Islet of Langerhans (tissue), 1 donor: ENCODE data around the gene LCE6A.

ENCODE experiments used
- FAIRE-seq: peaks from one replicate; lab custom pipeline; 2011; peaks lifted over from hg19 to GRCh38; lab: Jason Lieb, UNC

The LCE6A gene, protein sequence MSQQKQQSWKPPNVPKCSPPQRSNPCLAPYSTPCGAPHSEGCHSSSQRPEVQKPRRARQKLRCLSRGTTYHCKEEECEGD

DNA sequence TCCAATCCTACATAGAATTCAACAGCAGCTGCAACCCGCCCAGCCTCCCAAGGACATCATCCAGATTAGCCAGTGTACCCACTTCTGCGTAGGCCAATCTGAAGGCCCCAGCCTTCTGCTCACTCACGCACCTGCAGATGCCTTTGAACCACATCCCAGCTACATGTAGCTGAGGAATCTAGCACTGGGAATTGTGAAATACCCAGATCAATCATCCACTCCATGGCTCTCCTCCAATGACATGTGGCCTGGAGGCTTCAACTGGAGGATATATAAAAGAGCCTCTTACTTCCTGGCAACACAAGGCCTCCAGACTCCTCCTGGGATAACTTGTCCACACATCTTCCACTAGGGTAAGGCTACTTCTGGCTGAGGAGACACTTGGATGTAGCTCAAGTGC, at the start of gene LCE6A:
TSS of gene LCE6A (plus strand) at position 301 of the 400 bp plus-strand sequence. CDS start 665 bp downstream, outside the sequence.
- no peak for FAIRE-seq

DNA sequence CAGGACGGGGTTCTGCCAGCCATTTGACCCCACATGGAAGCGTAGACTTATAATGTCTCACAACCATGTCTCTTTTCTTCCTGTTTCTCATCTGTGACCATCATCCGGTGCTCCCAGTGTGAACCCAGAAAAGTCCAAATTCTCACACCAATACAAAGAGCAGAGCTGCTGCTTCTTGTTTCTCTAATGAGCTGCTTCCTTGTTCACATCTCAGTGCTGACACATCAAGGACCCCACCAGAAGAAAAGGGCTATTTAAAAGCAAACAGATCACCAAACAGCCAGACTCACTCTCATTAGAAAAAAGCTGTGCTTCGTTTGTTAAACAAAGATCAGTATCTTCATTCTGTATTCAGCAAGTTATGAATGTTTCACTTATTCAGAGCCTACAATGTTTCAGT, 47.0 kb upstream of the LCE6A start:
- no peak for FAIRE-seq

DNA sequence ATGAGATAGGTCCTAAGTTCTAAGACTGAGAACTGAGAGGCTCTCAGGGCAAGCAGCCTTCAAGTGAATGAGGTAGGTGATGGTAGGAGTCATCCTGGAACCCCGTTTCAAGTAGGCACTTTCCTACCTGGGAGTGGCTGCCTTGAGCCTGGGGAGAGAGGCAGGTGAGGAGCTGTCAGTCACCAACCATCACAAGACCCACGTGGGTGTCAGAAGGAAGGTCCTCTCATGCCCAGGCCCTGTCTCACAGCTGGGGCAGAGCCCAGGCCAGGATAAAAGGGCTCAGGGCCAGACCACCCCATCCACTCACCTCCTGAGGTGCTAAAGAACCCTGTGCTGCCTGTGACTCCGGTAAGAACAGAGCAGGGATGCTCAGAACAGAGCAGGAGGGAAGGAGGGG, 46.2 kb upstream of the LCE6A start, which contains the start of gene LCE1D:
TSS of gene LCE1D (plus strand) at position 301 of the 400 bp plus-strand sequence. CDS start 1,074 bp downstream, outside the sequence.
- no peak for FAIRE-seq

DNA sequence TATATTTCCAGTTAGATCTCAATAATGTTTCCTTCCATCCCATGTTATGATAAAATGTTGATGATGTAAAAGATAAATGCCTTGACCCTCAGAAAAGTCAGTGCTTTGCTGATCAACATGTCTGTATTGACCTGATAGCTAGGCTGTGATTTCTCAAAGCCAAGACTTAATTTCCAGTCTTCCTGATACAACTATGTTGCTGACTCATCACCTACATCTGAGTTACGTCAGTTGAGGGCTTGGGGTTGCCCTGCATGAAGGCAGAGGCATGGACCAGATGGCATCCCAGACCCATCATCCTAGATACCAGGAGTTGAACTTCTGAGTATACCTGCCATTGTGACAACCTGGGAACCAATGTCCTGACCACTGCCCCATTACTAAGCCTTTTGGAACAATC, 41.3 kb upstream of the LCE6A start:
- no peak for FAIRE-seq

DNA sequence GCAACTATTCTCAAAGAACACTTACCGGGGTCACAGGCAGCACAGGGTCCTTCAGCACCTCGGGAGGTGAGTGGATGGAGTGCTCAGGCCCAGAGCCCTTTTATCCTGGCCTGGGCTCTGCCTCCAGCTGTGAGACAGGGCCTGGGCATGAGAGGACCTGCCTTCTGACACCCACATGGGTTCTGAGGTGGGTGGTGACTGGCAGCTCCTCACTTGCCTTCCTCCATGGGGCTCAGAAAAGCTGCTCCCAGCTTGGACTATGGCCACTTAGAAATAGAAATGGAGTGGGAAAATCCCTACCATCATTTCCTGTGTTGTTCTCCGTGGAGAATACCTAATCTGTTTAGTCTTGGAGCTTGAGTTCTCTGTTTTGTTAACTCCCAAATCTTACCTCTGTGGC, 36.1 kb upstream of the LCE6A start, which contains the start of gene LCE1C:
TSS of gene LCE1C (minus strand) at position 76 of the 400 bp plus-strand sequence. CDS start 1,173 bp downstream, outside the sequence.
- no peak for FAIRE-seq

DNA sequence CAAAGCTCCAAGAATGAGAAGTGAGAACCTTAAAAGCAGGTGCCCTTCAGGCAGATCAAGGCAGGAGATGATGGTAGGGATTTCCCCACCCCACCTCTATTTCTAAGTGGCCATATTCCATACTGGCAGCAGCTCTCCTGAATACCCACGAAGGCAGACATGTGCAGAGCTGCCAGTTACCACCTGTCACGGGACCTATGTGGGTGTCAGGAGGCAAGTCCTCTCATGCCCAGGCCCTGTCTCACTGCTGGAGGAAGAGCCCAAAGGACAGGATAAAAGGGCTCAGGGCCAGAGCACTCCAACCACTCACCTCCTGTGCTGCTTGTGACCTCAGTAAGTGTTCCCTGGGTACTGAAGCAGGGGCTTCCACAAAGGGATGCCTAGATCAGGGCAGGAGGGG, 31.6 kb upstream of the LCE6A start:
- no peak for FAIRE-seq

DNA sequence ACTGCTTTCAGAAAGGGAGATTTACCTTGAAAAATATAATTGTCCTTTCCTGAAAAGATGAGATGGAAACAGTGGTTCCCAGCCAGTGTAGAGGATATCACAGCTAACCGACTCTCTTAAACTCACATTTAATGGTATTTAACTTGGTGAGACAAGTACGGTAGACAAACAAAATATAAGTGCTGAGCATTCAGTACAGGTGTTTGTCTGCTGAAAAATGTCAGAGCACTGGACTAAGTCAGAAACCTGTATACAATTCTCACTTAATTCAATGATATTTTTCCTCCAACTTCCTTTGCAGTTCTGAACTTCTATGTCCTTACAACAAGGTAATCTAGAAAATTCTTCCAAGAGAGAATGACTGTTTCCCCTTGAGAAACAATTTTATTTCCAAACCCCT, 31.0 kb upstream of the LCE6A start, which contains the start of gene LCE1B:
TSS of gene LCE1B (plus strand) at position 301 of the 400 bp plus-strand sequence. CDS start 476 bp downstream, outside the sequence.
- FAIRE-seq, result no peak

DNA sequence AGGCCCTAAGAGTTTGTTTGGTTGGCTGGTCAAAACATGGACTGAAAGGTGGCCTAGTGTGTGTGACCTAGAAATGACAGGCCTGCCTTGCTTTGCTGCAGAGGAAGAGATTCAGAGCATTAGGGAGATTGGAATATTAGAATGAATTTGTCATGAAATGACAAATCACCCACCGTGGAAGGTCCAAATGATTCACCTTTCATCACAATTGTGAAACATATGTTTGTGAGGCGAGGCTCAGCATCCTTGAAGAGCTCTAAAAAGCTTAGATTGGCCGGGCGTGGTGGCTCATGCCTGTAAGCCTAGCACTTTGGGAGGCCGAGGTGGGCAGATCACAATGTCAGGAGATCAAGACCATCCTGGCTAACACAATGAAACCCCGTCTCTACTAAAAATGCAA, 25.3 kb upstream of the LCE6A start:
- no peak for FAIRE-seq

DNA sequence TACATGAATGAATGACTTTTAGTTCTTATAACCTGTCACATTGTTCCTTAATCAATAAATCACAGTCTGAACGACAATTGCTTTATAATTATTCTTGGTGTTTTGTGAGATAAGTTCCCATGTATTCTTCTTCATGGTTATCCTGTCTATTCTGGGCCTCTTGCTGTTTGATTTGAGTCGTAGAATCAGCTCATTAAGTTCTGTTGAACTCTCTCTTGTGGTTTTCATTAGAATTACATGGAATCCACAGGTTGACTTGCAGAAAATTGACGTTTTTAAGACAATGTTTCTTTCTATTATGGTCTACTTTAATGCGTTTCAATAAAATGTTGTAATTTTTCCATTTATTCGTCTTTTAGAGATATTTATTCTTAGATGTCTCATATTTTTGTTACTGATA, 19.4 kb upstream of the LCE6A start:
- no peak for FAIRE-seq

DNA sequence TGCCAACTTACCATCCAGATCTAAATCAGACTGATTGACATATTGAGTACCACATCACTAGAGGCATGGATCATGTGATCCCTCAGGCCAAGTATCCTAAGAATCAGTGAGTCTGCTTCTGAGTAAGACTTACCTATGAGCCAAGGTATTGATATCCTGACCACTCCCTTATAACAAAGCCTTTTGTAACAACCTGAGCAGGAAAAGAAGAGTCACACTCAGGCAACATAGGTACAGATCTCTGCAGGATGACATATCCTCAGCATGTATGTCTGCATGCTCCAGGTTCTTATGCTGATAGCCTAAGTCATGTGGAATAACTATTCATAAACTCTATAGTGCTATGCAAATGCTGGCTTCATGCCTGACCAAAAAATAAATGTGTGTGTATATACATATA, 17.7 kb upstream of the LCE6A start:
- no peak for FAIRE-seq

DNA sequence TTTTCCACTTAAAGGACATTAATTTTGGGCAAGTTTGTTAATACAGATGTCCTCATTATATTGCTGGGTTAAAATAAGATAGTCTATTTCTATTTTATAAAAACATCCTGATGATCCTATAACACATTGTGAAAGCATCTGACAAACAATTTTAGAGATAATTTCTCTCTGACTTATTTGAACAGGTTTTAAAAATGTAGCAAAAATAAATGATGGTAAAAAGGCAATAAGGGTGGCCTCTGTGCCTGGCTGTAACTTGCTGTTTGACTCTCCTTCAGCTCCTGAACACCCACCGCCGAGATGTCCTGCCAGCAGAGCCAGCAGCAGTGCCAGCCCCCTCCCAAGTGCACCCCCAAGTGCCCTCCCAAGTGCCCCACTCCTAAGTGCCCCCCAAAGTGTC, 15.5 kb upstream of the LCE6A start, which contains the start of gene LCE1A:
TSS of gene LCE1A (plus strand) at position 301 of the 400 bp plus-strand sequence. CDS start at position 301, 0 bp downstream.
- no peak for FAIRE-seq

DNA sequence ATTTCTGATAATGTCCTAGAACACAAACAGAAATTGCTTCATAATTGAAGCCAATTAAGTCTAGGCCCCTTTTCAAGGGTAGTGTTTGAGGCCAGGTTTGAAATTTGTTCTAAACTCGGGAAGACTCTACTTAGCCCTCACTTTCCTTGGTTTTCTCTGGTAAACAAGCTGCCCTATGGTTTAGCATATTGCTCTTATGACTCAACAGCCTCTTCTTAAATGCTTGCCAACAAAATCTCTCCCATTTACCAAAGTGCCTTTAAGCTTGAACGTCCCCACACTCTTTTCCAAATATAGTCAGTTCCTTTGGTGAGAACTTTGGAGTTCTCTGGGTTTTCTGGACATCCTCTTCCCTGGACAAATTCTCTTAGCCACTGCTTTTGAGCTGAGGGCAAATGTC, 5.8 kb upstream of the LCE6A start:
- no peak for FAIRE-seq

DNA sequence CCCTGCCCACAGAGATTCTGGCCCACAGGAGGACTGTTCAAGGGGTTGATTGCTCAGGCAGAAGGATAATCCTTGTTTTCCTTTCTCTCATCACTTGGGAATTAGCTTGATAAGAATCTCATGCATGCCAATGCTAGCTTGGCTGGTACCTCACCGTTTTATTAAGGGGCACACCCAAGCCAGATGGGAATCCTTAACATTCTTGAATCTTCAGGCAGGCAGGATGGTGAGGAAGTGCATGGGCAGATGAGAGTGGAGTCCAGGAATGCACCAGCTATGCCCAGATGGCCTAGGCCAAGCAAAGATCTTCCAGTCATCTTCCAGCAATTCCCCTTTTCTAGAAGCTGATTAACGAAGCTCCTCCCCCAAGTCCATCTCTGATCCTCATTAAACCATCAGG, 13.0 kb downstream of the LCE6A start:
- no peak for FAIRE-seq

DNA sequence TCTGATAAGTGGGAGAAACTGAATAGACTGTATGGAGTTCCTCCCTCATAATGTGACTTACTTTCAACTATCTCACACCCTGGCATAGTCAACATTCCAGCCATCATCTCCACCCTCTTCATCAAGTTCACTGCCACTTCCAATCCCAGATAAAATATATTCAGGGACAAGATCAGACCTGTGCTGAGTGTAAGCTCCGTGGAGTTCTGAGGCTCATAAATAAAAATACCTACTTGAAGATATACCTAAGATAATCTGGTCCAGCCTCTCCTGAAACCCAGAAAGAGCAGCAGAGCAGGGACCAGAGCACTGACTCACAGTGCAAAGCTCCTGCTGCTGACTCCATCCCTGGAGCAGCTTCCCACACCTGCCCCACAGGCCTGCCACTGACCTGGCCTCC, 15.4 kb downstream of the LCE6A start:
- no peak for FAIRE-seq

DNA sequence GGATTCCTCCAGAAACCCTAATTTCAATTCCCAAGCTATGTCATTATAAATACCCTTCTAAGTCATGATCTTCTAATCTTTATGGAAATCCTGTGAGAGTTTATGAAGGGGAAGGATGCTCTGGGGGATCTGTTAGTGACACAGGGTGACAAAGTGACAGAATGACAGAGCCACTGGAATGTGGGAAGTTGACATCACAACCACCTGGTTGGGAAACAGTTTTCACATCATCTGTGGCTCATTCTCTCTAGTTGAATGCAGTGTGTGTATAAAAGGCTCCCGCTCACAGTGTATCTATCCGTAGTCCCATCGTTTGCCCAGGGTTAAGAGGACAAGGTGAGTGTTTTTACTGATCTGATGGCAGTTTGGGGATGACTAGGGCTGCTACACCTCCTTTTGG, 17.0 kb downstream of the LCE6A start, which contains the start of gene LCE7A:
TSS of gene LCE7A (plus strand) at position 301 of the 400 bp plus-strand sequence. CDS start 702 bp downstream, outside the sequence.
- no peak for FAIRE-seq

DNA sequence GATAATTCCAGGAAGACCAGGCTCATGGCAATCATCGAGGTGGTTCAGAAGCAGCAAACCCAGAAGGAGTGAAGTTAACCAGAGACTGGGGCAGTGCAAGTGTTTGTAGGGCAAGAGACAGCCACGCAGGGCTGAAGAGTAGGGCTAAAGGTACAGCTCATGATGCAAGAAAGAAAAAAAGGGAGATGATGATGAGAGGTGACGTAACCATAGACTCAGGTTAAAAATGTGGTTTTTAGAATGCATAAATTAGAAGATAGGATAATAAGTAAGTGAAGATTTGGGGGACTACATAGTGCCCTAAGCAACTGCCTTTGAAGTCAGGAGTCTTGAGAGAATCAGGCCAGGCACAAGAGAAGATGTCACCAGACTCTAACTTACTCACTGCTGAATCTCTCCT, 17.5 kb downstream of the LCE6A start:
- FAIRE-seq, result no peak

DNA sequence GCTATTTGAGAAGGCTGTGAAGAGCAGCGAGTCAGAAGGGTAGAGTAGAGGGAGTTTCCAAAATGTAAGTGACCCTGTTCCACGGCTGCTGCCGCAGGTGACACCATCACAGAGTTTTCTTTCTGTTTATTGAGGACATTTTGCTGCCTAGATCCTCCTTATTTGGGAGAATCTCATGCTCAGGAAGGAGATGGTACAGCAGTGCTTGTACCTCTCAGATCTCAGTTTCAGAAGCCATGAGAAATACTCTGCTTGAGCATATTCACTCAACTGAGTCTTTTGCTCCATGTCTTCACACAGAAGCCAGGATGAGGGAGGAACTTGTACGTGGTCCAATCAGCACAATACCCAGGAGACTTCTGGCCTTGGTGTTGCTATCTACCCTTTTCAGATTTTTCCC, 18.7 kb downstream of the LCE6A start:
- FAIRE-seq, result no peak

DNA sequence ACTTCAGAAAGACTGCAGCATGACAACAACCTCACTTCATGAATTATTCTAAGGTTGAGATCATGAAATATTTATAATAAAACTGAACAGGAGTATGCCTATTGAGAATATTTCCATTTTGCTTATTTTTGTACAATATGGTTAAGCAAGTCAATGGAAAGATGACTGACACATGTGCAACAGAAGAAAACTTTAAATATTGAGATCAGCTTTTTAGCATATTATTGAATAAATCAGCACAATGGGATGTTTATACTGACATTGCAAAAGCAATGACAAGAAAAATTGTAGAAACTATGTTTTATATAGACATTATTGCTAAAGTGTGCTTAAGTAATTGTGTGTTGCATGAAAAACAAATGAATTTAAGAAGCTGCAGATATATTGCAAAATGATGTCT, 21.8 kb downstream of the LCE6A start:
- FAIRE-seq, result no peak

DNA sequence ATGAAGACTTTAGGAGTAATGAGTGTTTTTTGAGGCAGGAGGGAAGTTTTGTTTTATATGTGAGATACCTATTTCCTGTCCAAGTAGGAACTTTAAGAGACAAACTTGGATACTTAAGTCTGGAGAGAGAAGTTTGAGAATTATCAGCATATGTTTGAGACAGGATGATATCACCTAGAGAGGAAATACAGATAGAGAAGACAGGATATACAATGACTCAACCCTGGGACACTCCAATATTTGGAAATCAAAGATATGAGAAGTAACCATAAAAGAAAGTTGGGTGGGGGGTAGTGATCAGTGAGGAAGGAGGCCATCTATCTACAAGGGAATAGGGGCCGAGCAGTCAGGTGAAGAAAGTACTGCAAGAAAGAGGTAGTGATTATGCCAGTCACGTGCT, 23.7 kb downstream of the LCE6A start:
- FAIRE-seq, result no peak

DNA sequence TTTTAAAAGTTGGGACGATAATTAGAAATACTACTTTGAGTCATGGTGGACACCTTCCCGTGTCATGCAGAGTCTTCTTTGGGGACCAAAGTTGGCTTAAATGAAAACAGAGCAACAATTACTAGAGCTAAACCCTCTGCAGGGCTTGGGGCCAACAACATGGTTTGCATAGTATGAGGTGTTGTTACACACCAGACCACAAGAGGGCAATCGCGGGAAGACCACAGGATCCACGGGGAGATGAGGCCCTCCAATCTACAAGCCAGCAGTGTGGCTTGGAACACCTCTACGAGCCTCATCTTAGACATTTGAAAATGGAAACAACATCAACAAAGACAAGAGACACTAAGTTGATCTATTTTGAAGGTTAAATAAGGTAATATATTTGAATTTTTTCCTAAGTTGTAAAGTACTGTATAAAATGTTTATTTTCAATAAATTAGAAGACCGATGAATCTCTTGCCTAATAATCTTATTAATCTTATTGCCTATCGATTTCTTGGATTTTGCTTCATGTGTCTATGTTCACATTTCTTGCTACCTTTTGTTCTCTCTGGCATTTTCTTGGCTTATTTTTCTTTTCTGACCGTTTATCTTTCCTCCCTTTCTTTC, 27.3 kb downstream of the LCE6A start:
- no peak for FAIRE-seq

DNA sequence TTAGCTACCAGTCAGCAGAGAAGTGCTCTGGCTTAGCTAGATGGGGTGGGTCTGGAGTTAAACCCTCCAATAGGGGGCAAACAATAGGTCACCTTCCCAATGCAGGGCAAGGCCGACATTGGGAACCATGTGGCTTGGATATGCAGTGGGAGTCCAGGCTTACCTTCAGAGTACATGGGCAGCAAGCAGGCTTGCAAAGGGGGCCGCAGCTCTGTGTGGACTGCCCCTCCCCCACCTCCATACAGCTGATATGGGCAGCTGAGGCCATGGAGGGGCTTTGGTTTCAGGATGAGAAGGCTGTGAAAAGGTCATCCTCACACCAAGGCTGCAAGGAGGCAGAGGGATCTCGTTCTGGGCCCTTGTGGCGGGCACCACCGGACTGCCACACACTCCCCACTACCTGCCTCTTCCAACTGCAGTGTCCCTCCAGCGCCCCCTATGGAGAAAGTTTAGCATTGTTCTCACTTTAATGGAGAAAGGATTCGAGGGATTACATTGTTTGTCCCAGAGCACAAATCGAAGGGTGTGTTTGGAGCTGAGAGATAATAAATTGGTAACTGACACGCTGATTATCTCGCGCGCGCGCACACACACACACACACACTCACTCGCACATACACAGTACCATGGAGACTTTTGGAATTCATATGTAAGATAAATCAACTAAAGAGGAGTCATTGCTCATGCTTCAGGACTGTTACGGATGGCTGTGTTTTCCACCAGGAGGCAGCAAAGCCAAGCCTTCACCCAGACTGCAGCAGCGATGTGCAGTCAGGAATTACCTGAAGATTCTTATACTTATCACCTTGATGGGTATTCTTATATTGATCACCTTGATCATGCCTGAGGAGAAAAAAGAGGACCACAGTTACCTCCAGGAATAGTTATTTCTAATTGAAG, 28.4 kb downstream of the LCE6A start:
- no peak for FAIRE-seq

DNA sequence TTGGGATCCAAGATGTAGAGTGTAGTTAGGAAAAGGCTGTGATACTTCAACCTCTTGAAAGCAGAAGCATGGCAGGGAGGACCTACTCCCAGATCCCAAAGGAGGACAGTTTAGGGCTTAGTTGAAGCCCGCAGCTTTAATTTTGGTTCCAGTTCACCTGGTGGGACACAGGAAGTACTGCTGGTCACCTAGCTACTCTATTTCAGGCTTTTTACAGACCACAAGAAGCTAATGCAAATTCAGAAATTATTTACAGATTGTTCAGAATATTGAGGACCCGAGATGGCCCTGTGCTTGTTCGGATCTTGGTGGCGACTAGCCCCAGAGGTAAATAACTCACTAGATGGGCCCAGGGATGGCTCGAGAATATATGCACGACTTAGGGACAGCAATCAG, 29.1 kb downstream of the LCE6A start:
- FAIRE-seq, result no peak

DNA sequence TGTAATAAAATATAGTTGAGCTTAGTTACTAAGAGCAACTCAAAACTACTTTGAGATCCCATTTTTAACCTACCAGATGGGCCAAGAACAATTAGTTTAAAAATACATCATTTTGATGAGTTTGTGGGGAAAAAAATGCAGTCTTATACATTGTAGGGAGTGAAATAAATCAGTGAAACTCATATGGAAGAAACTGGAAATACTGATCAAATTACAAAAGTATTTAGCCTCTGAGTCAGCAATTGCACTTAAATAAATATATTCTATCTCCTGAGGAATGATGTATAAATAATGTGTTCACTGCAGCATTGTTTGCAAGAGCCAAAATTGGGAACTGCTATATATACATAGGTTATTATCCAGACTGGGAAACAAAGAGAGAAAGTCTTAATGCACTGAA, 30.8 kb downstream of the LCE6A start:
- FAIRE-seq, result no peak
